NCI-H524 treated with DMSO at 0.1 percent for 48 hours (cell line): ENCODE data around the gene BANF2.
"Not testable (repeated sequence)": the region's sequence is repeated elsewhere in the genome, so short reads cannot be mapped to it uniquely, and the experiment has no call there.

ENCODE experiments used
- DNase-seq: peaks from one replicate; lab custom pipeline; 2025; lab: John Stamatoyannopoulos, UW

Gene BANF2

DNA sequence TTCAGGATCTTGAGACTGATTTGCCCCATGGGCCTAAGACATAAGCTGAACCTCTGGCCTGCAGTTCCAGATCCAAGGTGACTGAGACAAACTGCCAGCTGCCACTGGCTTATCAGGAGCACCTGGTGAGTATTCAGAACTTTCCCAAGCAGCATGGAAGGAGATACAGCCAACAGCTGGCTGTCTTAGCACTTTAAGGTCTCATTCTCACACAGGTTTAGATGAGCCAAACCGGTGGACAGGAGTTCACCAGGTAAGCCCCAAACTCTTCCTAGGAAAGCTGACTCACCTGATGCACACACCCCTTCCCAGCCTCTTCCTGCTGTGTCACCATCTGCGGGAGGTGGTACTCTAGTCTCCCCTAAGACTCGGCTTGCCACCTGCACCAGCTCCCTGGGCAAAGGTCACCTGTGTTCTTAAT, at the start of gene BANF2:
Gene BANF2 (plus strand): TSS at position 36 of the 421 bp plus-strand sequence. CDS start 25,060 bp downstream, outside the sequence.
- DNase-seq, result no peak

GRCh38 chr20:17650301-17651128, 49.3 kb upstream of the BANF2 start:
- no peak for DNase-seq

DNA sequence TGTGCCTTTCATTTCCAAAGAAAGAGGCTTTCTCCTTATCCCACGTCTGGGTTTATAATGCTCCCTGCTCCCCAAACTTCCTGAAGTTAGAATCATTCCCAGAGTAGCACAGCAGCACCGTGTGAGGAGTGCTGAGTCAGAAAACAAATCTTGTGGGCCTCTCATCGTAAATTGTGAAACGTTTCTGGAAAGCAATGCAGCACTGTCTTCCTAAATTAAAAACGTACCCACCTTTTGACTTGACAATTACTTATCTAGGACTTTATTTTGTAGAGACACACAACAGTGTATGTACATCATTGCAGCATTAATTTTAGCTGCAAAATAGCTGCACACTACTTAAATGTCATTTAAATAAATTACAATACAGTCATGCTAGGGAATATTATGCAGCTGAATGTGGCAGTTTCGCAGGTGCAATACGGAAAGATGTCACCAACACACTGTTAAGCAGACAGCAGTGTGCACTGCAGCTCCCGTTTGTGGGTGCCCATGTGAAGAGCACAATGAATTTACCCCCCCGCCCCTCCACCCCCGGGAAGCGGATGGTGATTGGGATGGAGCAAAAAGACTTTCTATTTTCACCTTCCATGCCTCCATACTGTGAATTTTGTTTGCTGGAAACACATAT, 48.5 kb upstream of the BANF2 start:
- no peak for DNase-seq

- no peak for DNase-seq
These were observed 47.9 kb upstream of the BANF2 start for GRCh38 chr20:17651760-17652388.

- no peak for DNase-seq
These were observed 47.4 kb upstream of the BANF2 start for GRCh38 chr20:17652411-17652810.

DNA sequence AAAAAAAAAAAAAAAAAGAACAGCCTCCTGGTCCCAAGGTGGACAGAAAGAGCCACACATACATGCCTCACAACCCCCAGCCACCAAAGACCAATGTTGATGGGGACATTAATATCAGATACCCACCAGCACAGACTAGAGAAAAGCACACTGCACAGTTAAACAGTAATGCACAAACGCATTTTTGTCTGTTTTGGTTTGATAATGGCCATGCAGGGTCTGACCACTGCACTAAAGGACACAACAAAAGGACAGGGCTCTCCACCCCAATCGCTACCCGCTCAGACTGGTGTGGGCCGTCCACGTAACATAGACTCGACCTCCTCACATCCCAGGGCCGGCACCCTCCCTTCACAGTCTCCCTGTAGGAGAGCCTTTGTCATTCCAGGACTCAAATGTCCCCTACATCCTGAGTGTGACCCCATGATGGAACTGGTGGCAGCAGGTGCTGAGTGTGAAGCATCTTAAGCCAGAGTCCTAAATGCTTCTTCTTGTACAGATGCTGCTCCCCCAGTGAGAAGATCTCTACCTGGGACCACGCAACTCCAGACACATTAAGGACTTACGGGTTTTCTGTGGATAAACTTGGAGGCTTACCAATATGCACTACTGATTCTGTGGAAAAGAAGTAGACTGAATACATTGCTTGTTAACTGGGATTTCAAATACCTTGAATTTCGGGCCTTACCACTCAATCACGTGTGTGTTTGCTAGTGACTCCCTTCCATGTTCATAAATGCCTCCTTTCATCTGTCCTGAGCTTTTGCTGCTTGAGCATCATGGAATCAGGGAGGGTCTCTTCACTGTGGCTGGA, 45.7 kb upstream of the BANF2 start:
- DNase-seq, result no peak

DNA sequence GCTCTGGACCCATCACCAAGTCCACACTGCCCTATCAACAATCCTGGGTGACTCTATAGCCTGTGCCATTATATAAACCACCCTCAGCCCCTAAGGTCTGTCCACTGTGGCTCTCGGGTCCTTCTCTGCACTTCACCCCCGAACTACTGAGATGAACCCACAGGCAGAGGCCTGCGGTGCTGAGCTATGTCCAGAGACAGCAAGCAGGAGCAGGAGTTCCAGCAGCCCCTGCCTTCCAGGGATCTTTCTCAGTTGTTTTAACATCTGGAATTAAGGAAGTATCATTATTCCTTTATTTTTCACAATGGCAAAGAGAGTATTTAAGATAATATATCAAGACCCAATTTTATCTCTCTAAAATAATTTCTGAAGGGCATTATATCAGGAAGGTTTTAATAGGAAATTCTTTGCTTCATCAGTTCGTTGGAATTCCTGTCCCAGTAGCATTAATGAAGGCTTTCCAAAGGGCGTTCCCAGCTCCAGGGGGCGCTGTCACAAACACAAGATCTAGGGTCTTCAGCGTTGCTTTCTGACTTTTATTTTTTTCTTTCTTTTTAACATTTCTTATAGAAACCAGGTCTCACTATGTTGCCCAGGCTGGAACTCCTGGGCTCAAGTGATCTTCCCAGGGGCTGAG, 45.0 kb upstream of the BANF2 start:
- DNase-seq, result no peak

GRCh38 chr20:17655286-17655651, 44.5 kb upstream of the BANF2 start:
- DNase-seq, result no peak

DNA sequence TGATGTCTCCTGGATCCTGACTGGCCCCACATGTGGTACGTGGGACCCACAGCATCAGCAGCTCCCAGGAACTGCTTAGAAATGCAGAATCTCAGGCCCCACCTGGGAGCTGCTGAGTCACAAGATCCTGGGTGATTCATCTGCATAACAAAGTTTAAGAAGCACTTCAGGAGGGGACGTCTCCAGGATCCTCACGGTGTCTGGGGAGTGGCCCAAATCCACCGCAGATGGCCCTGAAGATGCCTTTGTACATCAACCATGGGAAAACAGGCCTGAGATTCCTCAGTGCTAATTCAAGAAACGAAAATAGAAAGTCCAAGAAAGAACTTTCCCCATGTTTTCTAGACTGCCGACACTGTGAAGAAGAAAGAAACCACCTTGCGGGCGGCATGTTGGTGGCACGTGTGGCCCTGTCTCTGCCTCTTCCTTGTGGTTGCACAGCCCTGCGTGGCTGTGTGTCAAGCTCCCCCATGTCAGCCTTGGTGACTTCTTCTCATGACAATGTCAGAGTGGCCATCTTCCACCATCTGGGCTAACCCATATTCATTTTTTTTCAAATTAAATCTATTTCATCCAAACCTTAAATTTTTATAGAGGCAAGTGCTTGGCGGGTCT, 43.8 kb upstream of the BANF2 start:
- DNase-seq, result no peak

GRCh38 chr20:17657079-17657825, 42.5 kb upstream of the BANF2 start:
- DNase-seq, result no peak

- no peak for DNase-seq
These were observed 41.7 kb upstream of the BANF2 start for GRCh38 chr20:17657898-17658647.

- no peak for DNase-seq
These were observed 41.1 kb upstream of the BANF2 start for GRCh38 chr20:17658648-17658993.

DNA sequence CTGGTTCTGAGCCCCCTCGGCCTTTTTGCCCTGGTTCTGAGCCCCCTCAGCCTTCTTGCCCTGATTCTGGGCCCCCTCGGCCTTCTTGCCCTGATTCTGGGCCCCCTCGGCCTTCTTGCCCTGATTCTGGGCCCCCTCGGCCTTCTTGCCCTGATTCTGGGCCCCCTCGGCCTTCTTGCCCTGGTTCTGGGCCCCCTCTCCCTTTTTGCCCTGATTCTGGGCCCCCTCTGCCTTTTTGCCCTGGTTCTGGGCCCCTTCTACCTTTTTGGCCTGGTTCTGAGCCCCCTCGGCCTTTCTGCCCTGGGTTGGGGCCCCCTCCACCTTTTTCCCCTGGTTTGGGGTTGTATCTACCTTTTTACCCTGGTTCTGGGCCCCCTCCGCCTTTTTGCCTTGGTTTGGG, 40.4 kb upstream of the BANF2 start:
- DNase-seq, result not testable (repeated sequence)

- no peak for DNase-seq
These were observed 40.0 kb upstream of the BANF2 start for GRCh38 chr20:17659801-17660200.

GRCh38 chr20:17660667-17661066, 39.1 kb upstream of the BANF2 start:
- no peak for DNase-seq

GRCh38 chr20:17661121-17661744, 38.5 kb upstream of the BANF2 start:
- no peak for DNase-seq

- DNase-seq, result no peak
These were observed 37.3 kb upstream of the BANF2 start for GRCh38 chr20:17662333-17663039.

DNA sequence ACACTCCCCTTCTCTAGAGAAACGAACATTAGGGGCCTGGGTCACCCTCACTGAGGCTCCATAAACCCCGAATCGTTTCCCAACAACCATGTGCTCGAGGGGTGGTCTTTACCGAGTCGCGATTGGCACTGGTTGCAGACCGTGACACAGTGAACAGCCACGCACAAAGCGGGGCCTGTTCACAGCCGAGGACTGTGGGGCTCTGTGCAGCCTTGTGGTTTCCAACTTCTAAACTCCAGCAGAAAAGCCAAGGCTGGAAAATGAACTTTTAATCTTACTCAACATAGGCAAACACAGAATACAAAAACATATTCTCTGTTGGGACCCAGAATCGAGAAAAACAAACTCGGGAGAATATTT, 36.7 kb upstream of the BANF2 start:
- DNase-seq, result no peak

GRCh38 chr20:17663486-17663885, 36.3 kb upstream of the BANF2 start:
- no peak for DNase-seq
